HG03571 (cell line): ENCODE results near the gene USP8.

Experiments used
- ATAC-seq: cut with Tn5 transposase; IDR thresholded peaks from one replicate; pipeline ENCODE4 v1.9.1; 2021; ENCODE audit not compliant: unreplicated experiment

USP8 gene

DNA sequence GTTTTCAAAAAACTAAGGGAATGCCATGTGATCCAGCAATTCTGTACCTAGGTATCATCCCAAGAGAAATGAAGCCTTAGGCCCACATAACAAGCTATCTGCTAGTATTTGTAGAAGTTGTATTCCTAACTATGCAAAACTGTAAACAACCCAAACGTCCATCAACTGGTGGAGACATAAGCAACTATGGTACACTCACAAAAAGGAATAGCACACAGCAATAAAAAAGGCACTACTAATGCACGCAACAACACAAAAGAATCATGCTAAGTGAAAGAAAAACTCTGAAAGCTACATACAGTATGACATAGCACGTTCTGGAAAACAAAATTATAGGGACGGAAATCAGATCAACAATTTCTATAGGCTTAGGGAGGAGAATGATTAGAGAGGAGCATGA lies 107.0 kb downstream of the USP8 start:
- ATAC-seq, result no peak

DNA sequence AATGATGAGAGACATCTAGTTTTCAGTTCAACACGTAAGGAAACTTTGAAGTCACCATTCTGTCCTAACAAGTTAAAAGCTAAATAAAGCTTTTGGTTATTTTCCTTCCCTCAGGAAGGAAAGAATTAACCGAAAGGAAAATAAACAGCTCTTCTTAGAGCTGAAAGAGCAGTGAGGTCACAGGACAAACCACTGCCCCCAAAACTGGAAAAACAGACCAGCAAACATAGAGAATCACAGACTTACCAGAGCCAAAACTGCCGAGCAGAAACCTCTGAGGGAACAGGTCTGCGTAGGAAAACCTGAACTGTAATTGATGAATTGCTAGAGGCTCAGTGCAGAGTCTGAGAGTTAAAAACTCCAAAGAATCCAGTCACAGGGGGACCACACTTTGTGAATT lies 107.6 kb downstream of the USP8 start:
- ATAC-seq, result no peak

DNA sequence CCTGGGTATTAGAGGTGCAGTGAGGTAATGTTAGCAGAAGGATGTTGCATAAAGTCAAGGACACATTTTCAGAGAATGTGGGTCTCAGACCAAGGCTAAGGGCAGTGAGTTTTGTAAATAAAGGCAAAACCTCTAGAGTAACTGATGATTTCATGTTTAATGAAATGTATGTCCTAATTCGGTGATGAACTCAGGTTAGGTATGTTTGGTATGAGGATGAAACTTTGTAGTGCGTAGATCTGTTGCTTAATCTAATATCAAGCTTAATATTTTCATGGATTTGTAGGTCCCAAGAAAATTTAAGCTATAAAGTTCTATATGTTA lies 118.6 kb downstream of the USP8 start:
- no peak for ATAC-seq

DNA sequence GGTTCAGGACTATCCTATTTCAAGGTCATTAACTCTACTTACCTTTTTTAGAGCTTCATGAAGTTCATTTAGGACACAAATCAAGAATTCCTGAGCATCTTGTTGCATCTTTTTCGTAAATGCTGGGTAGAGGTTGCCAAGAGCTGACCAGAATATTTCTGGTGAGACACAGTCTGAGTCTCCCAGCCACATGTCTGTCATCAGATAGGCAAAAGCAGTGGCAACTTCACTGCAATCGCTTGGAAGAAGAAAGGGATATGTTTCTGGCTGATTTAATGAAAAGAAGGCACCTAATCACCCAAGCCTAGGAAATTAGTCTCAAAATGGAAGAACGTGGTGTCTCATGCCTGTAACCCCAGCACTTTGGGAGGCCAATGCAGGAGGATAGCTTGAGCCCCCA lies 119.4 kb downstream of the USP8 start:
- no peak for ATAC-seq

DNA sequence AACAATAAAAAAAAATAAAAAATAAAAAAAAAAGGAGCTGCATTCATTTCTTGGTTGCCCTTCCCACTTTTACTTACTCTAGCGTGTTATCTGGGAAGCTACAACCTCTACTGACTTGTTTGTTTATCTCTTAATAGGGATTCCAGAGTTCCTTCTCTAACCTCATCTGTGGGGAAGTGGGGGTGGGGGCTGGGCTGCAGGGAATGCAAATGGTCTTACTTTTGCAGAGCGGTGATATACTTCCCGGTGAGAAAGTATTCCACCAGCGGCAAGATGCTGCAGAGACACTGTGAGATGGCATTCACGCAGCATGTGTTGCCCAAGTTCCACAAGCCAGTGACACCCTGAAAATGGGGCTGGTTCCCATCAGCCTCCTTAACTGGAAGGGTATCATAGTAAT lies 120.2 kb downstream of the USP8 start:
- no peak for ATAC-seq

DNA sequence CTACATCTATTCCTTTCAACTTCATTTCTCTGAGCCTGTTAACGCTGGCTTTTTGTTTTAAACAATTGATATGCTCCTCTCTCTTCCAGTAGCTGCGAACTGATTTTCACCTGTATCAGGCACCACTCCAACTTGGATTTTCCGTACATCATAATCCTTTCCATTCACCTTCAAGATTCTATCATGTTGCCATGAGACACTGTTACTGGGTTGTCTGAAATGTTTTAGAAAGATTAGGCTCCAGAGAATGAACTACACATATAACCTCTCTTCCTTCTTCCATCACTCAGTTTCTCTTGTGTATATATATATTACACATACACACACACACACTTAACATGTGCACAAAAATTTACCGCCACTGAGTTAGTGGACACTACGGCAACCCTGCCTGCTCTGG lies 122.4 kb downstream of the USP8 start, which contains the start of gene USP50:
TSS of gene USP50 (minus strand) at position 101 of the 400 bp plus-strand sequence. CDS start 141 bp downstream, outside the sequence.
- ATAC-seq, result no peak

DNA sequence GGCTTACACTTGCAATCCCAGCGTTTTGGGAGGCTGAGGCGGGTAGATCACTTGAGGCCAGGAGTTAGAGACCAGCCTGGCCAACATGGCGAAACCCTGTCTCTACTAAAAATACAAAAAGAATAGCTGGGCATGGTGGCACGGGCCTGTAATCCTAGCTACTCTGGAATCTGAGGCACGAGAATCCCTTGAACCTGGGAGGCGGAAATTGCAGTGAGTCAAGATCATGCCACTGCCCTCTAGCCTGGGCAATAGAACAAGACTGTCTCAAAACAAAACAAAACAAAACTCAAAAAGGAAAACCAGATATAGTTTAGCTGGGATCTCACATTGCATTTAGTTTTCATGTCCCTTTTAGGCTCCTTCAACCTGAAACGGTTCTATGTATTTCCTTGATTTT lies 125.1 kb downstream of the USP8 start:
- no peak for ATAC-seq

DNA sequence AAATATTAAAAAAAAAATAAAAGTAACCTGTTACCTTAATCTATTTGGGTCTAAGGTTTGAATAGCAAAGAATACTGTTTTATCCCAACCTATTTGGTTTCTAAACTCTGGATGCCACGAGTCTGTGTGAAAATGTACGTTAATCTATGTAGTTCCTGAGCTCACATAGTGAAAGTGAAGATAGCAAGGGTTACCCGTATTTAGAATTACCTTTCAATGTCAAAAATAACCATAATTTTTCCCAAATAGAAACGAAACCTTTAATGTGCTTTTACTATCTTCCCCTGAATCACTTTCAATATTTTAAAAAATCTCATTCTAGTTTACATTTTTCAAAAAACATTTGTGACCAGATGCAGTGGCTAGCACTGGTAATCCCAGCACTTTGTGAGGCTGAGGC lies 128.0 kb downstream of the USP8 start:
- no peak for ATAC-seq

DNA sequence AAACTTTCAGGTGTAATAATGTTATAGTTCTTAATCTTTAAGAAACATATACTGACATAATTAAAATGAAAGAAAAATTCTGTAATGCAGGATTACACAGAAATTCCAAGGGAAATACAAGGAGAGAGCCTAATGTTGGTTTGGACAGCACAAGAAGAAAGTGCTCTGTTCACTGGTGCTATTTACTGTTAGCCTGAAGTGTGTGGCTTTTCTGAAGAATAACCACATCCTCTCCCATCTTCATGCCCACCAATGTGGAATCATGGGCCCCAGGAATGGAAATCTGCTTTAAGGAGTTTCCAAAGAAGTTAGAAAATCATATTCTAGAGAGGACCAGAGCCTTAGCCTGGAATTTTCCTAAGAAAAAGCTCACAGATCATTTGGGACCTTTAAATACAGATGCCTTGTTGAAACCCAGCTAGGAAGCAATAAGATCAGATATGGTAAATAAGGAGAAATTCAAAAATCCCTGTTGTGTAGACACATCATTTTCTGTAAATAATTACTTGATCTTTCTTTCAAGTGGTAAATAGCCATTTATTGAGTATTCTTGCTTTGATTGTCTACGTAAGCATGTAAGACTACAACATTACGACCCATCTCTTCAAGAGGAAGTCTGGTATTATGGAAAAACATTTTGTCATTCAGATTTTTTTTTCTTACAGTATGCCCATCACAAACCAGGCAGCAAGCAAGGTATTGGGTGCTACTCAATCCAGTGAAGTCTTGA lies 132.6 kb downstream of the USP8 start:
- ATAC-seq, result no peak

DNA sequence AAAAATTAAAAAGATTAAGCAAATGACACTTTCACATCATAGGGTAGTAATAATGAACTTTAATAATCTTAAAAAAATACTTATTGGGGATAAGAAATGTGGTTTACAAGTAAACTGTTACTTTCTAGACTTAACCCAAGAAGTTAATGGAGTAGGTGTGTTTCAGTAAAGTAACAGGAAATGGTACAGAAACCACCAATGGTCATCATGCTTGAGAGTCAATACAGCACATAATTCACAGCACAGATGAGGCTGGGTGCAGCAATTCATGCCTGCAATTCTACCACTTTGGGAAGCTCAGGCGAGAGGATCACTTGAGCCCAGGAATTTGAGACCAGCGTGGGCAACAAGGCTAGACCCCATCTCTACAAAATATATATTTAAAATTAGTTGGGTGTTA lies 133.8 kb downstream of the USP8 start:
- ATAC-seq, result no peak

DNA sequence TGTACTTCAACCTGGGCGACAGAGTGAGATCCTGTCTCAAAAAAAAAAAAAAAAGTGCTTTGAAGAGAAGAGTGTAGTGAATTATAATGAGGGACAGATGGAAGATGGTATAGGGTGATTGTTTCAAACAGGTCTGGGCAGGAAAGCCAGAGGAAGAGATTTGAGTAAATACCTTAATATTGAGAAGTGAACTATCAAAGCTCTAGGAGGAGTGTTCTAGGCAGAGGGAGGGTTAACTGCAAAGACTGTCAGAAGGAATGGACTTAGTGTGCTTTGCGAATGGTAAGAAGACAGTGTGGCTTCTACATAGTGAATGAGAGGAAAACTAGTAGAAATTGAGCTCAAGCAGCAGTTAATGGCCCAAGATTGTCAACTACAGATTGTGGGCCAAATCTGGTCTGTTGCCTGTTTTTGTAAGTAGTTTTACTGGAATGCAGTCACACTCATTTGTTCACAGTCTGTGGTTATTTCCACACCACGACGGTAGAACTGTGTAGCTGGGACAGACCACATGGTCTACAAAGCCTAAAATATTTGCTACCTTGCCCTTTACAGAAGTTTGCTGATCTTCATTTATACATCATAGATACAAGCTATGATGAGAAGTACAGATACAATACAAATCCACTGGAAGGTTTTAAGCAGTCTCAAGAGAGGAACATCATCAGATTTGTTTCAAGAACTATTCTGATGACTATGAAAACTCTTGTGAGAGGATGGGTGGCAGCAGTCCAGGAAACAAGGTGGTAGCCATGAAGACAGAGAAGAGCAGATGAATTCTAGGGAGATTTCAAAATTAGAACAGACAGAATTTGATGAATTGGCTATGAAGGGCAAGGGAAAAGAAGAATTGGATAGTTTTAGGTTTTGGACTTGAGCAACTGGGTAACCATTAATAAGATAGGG lies 138.8 kb downstream of the USP8 start:
- ATAC-seq, result no peak

DNA sequence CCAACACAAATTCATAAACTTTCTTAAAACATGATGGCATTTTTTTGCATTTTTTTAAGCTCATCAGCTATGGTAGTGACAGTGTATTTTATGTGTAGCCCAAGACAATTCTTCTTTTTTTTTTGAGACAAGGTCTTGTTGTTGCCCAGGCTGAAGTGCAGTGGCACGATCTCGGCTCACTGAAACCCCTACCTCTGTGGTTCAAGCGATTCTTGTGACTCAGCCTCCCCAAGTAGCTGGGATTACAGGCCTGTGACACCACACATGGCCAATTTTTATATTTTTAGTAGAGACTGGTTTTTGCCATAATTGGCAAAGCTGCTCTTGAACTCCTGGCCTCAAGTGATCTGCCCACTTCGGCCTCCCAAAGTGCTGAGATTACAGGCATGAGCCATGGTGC lies 139.6 kb downstream of the USP8 start:
- no peak for ATAC-seq
